Measurements from ENCODE around the gene THAP5.

The THAP5 gene

DNA sequence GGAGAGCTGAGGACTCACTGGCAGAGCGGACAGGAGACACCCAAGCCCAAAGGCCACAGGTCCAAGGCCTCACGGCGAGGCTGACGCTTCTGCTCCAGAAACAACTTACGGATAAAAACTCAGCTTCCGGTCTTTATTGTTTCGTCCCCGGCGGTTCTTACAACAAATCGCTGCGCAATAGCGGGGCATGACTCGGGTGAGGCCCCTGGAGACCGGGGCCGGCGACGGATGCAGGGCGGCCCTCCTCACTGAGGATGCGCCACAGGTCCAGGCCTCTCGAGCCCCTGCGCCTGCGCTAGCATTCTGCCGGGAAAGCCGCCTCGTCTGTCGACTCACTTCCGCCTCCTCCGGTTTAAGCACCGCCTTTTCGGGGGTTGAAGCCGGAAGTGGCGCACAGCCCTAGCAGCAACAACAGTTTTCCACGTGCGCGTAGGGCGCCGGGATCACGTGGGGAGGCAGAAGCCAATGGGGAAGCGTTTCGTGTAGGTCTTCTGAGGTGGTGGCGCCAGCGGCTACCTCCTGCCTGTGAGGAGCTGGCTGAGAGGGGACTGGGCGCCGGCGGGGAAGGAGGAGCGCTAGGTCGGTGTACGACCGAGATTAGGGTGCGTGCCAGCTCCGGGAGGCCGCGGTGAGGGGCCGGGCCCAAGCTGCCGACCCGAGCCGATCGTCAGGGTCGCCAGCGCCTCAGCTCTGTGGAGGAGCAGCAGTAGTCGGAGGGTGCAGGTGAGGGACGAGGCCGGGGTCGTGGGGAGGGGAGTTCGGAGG lies at the start of gene THAP5, which contains the start of gene DNAJB9:
Gene THAP5 (minus strand): TSS at position 326 of the 765 bp plus-strand sequence. CDS start 137 bp downstream, at position 189.
Gene DNAJB9 (plus strand): TSS at position 494 of the 765 bp plus-strand sequence. CDS start 1,853 bp downstream, outside the sequence.
- DNase-seq = peak; percentile 97 to 98

- DNase-seq = no peak
Observed at GRCh38 chr7:108618056-108618455, 48.5 kb upstream of the THAP5 start.

DNA sequence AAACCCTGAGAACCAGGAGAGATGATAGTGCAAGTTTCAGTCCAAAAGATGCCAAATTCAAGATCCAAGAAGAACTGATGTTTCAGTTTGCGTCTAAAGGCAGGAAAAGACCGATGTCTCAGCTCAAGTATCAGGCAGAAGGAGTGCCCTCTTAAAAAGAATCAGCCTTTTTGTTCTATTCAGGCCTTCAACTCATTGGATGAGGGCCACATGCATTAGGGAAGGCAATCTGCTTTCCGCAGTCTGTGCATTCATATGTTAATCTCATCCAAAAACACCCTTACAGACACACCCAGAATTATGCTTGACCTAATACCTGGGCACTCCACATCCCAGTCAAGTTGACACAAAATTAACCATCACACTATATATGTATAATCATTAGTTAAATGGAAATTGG lies 45.4 kb upstream of the THAP5 start:
- peak; percentile 7 to 23 for DNase-seq

- no peak for DNase-seq
Observed at GRCh38 chr7:108613949-108614381, 44.5 kb upstream of the THAP5 start.

GRCh38 chr7:108613147-108613948 lies 43.8 kb upstream of the THAP5 start:
- DNase-seq = peak; percentile 66 to 76

GRCh38 chr7:108611268-108611667 lies 41.8 kb upstream of the THAP5 start:
- no peak for DNase-seq

GRCh38 chr7:108609643-108610042 lies 40.1 kb upstream of the THAP5 start:
- DNase-seq = no peak

DNA sequence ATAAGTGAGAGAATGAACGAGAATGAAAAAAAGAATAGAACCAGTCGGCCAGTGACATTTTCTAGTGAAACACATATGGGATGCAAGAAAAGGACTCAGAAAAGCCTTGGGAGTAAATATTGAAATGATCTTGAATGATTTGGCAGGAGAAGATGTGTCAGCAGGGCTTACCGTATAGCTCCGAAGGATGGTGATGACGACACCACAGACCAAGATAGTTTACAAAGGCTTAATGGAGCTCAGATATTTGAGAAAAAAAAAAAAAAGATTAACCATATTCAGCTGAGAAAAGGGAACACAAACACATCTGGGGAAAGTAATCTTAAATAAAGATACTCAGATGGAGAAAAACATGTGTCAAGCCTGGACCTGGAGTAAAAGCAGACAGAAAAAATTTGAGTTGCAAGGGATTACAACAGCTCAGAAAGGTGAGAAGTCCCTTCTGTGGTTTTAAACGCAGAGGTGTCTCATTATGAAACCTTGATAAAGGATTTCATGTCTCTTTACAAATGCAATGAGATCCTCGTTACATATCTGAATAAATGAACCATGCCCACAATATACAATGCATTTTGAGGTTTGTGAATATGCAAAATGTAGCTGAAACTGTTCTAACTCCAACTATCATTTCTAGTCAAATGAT lies 36.2 kb upstream of the THAP5 start:
- no peak for DNase-seq

- no peak for DNase-seq
Observed at GRCh38 chr7:108604307-108605077, 35.0 kb upstream of the THAP5 start.

- DNase-seq = no peak
Observed at GRCh38 chr7:108603656-108604306, 34.3 kb upstream of the THAP5 start.

- DNase-seq = no peak
Observed at GRCh38 chr7:108600399-108600798, 30.9 kb upstream of the THAP5 start.

DNA sequence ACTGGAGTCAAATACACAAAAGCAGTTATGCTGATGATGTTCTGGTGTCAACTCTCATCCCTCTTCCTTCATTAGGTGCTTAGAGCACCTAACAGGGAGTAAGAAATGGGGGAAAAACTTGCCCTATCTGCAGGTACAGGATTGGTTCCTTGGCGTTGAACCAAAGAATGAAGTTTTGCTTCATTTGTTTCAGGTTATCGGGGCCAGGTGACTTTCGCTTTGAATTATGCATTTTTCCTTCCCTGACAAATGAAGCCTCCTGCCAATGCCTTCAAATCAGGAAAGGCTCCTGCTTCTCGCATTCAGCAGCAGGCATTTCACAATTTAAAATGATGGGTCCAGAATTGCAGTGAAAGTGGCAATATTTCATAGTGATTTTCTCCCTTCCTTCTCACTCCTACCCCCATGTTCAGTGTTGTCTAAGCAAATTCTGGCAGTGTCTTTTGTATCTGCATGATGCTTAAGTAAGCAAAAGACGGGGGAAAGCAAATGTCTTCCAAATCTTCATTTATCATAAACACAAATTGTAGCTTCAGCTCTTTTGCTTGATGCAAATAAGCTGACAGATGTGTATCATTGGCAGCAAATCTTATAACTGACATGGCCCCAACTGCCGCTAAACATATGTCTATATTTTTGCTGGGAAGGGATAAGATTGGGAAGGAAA lies 29.5 kb upstream of the THAP5 start:
- peak; percentile 21 to 82 for DNase-seq

- peak; percentile 32 to 51 for DNase-seq
Observed at GRCh38 chr7:108598153-108598552, 28.6 kb upstream of the THAP5 start.

DNA sequence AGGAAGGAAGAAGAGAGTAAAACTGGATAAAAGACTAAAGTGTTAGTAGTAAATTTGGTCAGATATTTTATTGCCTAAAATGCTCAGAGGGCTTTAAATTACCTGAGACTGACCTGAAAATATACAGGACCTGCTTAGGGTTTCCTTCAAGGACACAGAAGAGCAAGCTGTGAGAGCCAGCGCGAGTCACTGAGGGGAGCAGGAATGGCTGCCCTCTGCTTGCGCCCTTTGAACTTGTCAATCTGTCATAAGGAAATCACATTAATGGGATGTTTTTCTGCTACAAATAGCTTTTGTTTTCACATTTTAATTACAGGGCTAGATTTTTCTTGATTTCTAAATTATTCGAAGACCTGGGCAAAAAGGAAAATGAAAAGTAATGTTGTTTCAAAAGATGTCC lies 27.1 kb upstream of the THAP5 start:
- DNase-seq = no peak

- DNase-seq = peak; percentile 63 to 77
Observed at GRCh38 chr7:108592646-108593201, 23.2 kb upstream of the THAP5 start.

GRCh38 chr7:108590606-108591005 lies 21.1 kb upstream of the THAP5 start:
- DNase-seq = no peak

DNA sequence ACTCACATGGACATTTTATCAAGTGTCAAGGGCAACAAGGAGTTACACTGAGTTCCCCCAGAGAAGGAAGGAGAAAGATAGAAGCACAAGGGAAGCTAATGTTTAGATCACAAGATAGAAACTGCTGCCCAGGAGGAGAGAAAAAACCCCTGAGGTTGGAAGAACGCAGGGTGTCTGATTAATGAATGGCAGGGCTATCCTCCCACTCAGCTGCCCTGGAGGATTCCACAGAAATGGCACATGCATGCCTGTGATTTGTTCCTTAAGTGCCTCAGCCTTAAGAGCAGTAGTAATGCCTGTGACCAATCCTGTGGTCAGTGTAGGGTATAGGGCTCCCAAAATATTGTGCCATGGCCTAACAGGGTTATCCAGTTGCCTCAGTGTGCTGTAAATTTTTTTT lies 20.4 kb upstream of the THAP5 start:
- DNase-seq = no peak

DNA sequence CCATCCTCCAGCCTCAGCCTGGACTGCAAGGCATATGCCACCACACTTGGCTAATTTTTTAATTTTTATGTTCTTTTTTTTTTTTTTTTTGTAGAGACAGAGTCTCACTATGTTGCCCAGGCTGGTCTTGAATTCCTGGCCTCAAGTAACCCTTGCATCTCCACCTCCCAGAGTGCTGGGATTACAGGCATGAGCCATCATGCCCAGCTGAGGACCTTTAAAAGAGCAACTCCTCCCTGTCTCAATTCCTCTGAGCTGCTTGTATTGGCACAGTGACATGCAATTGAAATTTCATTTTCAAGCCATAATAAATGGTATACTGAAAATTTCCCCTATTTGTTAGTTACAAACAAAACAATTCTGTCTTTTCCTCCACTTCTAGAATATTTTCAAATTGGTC lies 19.7 kb upstream of the THAP5 start:
- DNase-seq = no peak

GRCh38 chr7:108586274-108586710 lies 16.8 kb upstream of the THAP5 start:
- no peak for DNase-seq

DNA sequence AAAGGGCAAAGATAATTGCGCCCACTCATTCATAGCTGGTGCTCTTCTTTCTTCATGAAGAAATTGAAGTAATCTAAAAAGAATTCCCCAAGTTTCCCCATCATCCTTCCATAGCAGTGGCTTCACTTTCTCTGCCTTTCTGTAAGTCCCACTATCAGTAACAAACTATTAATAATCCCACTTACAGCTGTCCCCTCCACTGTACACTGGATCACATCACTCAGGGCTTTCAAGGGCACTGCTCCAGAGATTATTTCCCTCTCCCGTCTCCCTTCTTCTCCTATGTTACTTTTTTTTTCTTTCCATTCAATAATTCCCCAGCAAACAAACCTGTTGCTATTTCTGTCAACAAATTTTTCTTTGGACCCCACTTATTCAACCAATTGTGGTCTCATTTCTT lies 16.3 kb upstream of the THAP5 start:
- DNase-seq = no peak

GRCh38 chr7:108584211-108584610 lies 14.7 kb upstream of the THAP5 start:
- DNase-seq = no peak

All from NCI-H446 (cell line).